CD4-positive, alpha-beta T cell treated with Interleukin-12 subunit alpha and Interleukin-12 subunit beta, for 1 hour (primary cell): ENCODE results near the gene CRIP2.

Experiments used
- DNase-seq: peaks from one replicate; pipeline ENCODE4 v3.0.0-alpha.2; 2020

Gene CRIP2

GRCh38 chr14:105489542-105490266 is 15.1 kb downstream of the CRIP2 start:
- DNase-seq, result peak; percentile 91

- no peak for DNase-seq
These were observed 15.6 kb downstream of the CRIP2 start for GRCh38 chr14:105490267-105490571.

- DNase-seq, result peak; percentile 100
These were observed 16.1 kb downstream of the CRIP2 start, which contains the start of gene TEDC1 for GRCh38 chr14:105490572-105491365. TSS of gene TEDC1 (plus strand) at chr14:105491246. CDS start at chr14:105491376, 130 bp downstream.

- DNase-seq, result peak; percentile 91
These were observed 16.8 kb downstream of the CRIP2 start for GRCh38 chr14:105491366-105491973.

GRCh38 chr14:105492031-105492970 is 17.7 kb downstream of the CRIP2 start:
- DNase-seq, result peak; percentile 41

- DNase-seq, result peak; percentile 39
These were observed 18.6 kb downstream of the CRIP2 start for GRCh38 chr14:105492971-105493871.

GRCh38 chr14:105493921-105494605 is 19.4 kb downstream of the CRIP2 start:
- no peak for DNase-seq

GRCh38 chr14:105494606-105494929 is 19.9 kb downstream of the CRIP2 start:
- DNase-seq, result no peak

- DNase-seq, result peak; percentile 29
These were observed 20.7 kb downstream of the CRIP2 start for GRCh38 chr14:105495101-105495989.

GRCh38 chr14:105495990-105496830 is 21.6 kb downstream of the CRIP2 start:
- DNase-seq, result peak; percentile 31

GRCh38 chr14:105496831-105497591 is 22.4 kb downstream of the CRIP2 start:
- peak; percentile 33 for DNase-seq

GRCh38 chr14:105497671-105498429 is 23.2 kb downstream of the CRIP2 start:
- DNase-seq, result peak; percentile 26

- peak; percentile 37 for DNase-seq
These were observed 24.0 kb downstream of the CRIP2 start for GRCh38 chr14:105498430-105499255.

GRCh38 chr14:105499256-105500035 is 24.8 kb downstream of the CRIP2 start:
- peak; percentile 23 for DNase-seq

- peak; percentile 28 for DNase-seq
These were observed 25.6 kb downstream of the CRIP2 start for GRCh38 chr14:105500036-105500725.
